ENCODE results near the gene CXCL17. TPM values are rescaled to one million over a fixed set of nuclear protein-coding genes. Genes with fewer than 3 reads are reported as not detected.

CXCL17 gene
- total RNA-seq, 1 experiment from 2014 or later, result not detected

- DNase-seq, result no peak
- no peak overlapping the region for H3K4me3 Mint-ChIP-seq
Measured at GRCh38 chr19:42403586-42403985, 39.2 kb downstream of the CXCL17 start.

More at GRCh38 chr19:42403586-42403985, 39.2 kb downstream of the CXCL17 start:
- Histone ChIP-seq H3K4me2 (ENCODE audit: insufficient read depth, insufficient read length, low read length) (no peak overlapping the region), H2BK15ac (ENCODE audit: low read depth, low read length) (no peak overlapping the region), H2BK20ac (ENCODE audit: low read depth, low read length, poor library complexity, severe bottlenecking) (no peak overlapping the region), H3K14ac (ENCODE audit: insufficient read depth, low read length) (no peak overlapping the region), H2AFZ (ENCODE audit: low read length) (no peak overlapping the region), H3K27ac (ENCODE audit: insufficient read length, low read depth, low read length) (no peak overlapping the region), H3K4ac (ENCODE audit: low read depth, low read length) (no peak overlapping the region), H3K56ac (ENCODE audit: insufficient read length, low read depth, low read length) (no peak overlapping the region), H4K91ac (ENCODE audit: insufficient read length, low read depth, low read length) (no peak overlapping the region), H3K4me1 (ENCODE audit: insufficient read depth, low read length) (no peaks in the 10 kb centered on the region; the same call in 1 of the 2 replicates), H3K18ac (ENCODE audit: insufficient read length, low read depth, low read length) (no peak overlapping the region), H3T11ph (ENCODE audit: low read length) (no peak overlapping the region), H3K23me2 (ENCODE audit: insufficient read length, low read depth, low read length, poor library complexity, severe bottlenecking) (peaks cover 16% of the 10 kb centered on the region), H3K9ac (ENCODE audit: extremely low read depth, insufficient read length, low read length) (no peak overlapping the region), H4K8ac (replicated peaks; ENCODE audit: insufficient read length, low read depth, low read length) (no peak overlapping the region), H4K20me1 (ENCODE audit: control insufficient read depth, insufficient read depth, insufficient read length) (no peaks in the 10 kb centered on the region), H2BK120ac (ENCODE audit: low read depth, low read length, poor library complexity, severe bottlenecking) (no peak overlapping the region), H3K27me3 (ENCODE audit: insufficient read depth, low read length) (no peaks in the 10 kb centered on the region), H2BK12ac (ENCODE audit: insufficient read length, low read depth, low read length) (no peak overlapping the region), H4K5ac (ENCODE audit: insufficient read length, low read depth, low read length) (no peak overlapping the region), H3K23ac (ENCODE audit: insufficient read length, low read depth, low read length) (no peak overlapping the region), H3K9me3 (ENCODE audit: control insufficient read depth, low read depth, low read length) (no peaks in the 10 kb centered on the region), H2BK5ac (ENCODE audit: insufficient read length, low read length) (no peak overlapping the region), H2AK5ac (ENCODE audit: insufficient read length, low read length) (no peak overlapping the region), H3K79me1 (ENCODE audit: insufficient read depth, low read depth, low read length, poor library complexity, severe bottlenecking) (no peaks in the 10 kb centered on the region), H3K79me2 (ENCODE audit: insufficient read depth, low read length) (no peaks in the 10 kb centered on the region)
- Mint-ChIP-seq H3K4me1 (peaks cover 15 to 22% of the 10 kb centered on the region in 2 experiments), H3K27me3 (ENCODE audit: low read depth) (peaks cover 58% of the 10 kb centered on the region), H3K36me3 (ENCODE audit: insufficient read depth in 1 of 3, low read depth in 3 of 3) (peaks cover 16 to 43% (median 31%) of the 10 kb centered on the region in 3 experiments; a peak in 6 of 7 replicates), H3K27ac (no peak overlapping the region), H3K9me3 (no peaks in the 10 kb centered on the region; a peak in 1 of 5 replicates)
- TF ChIP-seq CTCF (conservative IDR thresholded peaks at IDR 0.05), result no peak
- no CpG with 5 or more reads among the region's 10 CpGs for WGBS (ENCODE audit: extremely low coverage, insufficient read length, low lambda C conversion rate)

Data from H9 (cell line).